H1 (cell line): ENCODE measurements around the gene MYH6.

Source experiments
- CBX5 ChIP-seq: fragments of 300-800, 300-1000 bp; sonication (generic); IDR thresholded peaks from 2 replicates; pipeline ENCODE4 v1.7.1; 2016; ENCODE audit warnings: antibody characterized with exemption, low read length, low read depth
- CHD1 ChIP-seq: IDR thresholded peaks from 2 replicates; pipeline ENCODE4 v1.6.1; 2012; ENCODE audit warnings: low read depth, low read length, improper control_type of control experiment
- E2F6 ChIP-seq: IDR thresholded peaks from 2 replicates; pipeline ENCODE4 v1.6.1; 2012; ENCODE audit warnings: inconsistent platforms
- EGR1 ChIP-seq: IDR thresholded peaks from 2 replicates; pipeline ENCODE4 v1.6.1; 2011; ENCODE audit warnings: low read depth, low read length, borderline replicate concordance
- EP300 ChIP-seq, 2 experiments: IDR thresholded peaks; 1 replicate in 1 of 2; 2 replicates in 1 of 2; pipeline ENCODE4 v1.6.1; 2011 to 2012; ENCODE audit warnings: low read depth in 2 of 2, low read length in 2 of 2, mild to moderate bottlenecking in 2 of 2, borderline replicate concordance in 1 of 2, inconsistent platforms in 1 of 2, moderate library complexity in 1 of 2
- EZH2 ChIP-seq: fragments of 200-600 bp; sonication (generic); IDR thresholded peaks from 2 replicates; pipeline ENCODE4 v1.7.1; 2012; ENCODE audit warnings: low read depth, mild to moderate bottlenecking, moderate library complexity, low read length, inconsistent platforms; ENCODE audit not compliant: severe bottlenecking
- KDM1A ChIP-seq: fragments of 200-600, 300-600 bp; sonication (generic); IDR thresholded peaks from 2 replicates; pipeline ENCODE4 v1.7.1; 2016; ENCODE audit warnings: mild to moderate bottlenecking, low read length, borderline replicate concordance
- POLR2AphosphoS5 ChIP-seq: IDR thresholded peaks from 2 replicates; pipeline ENCODE4 v1.6.1; 2011; ENCODE audit warnings: low read depth, low read length
- SIRT6 ChIP-seq: IDR thresholded peaks from one replicate; pipeline ENCODE4 v1.7.1; 2012; ENCODE audit warnings: low read length, inconsistent platforms
- SP4 ChIP-seq: IDR thresholded peaks from 2 replicates; pipeline ENCODE4 v1.6.1; 2012; ENCODE audit warnings: low read length, inconsistent platforms
- SRF ChIP-seq: IDR thresholded peaks from 2 replicates; pipeline ENCODE4 v1.6.1; 2011; ENCODE audit warnings: mild to moderate bottlenecking, low read depth, low read length, moderate library complexity
- ZNF274 ChIP-seq: IDR thresholded peaks from 2 replicates; pipeline ENCODE4 v1.7.0; 2012; ENCODE audit warnings: low read length, borderline replicate concordance; ENCODE audit errors: extremely low read depth
- TF ChIP-seq, protein P1 (sequence below), 3 experiments: IDR thresholded peaks; 1 replicate in 2 of 3; 2 replicates in 1 of 3; pipeline versions ENCODE4 v1.5.1 to v1.6.1; 2011; ENCODE audit warnings: low read length in 3 of 3, mild to moderate bottlenecking in 3 of 3, inconsistent platforms in 2 of 3, low read depth in 1 of 3, moderate library complexity in 1 of 3; ENCODE audit not compliant: insufficient read depth in 1 of 3; ENCODE audit errors: control extremely low read depth in 1 of 3
- TF ChIP-seq, protein P2 (sequence below): IDR thresholded peaks from 2 replicates; pipeline ENCODE4 v1.6.1; 2011; ENCODE audit warnings: low read depth, mild to moderate bottlenecking, low read length; ENCODE audit not compliant: insufficient read depth

DNA sequence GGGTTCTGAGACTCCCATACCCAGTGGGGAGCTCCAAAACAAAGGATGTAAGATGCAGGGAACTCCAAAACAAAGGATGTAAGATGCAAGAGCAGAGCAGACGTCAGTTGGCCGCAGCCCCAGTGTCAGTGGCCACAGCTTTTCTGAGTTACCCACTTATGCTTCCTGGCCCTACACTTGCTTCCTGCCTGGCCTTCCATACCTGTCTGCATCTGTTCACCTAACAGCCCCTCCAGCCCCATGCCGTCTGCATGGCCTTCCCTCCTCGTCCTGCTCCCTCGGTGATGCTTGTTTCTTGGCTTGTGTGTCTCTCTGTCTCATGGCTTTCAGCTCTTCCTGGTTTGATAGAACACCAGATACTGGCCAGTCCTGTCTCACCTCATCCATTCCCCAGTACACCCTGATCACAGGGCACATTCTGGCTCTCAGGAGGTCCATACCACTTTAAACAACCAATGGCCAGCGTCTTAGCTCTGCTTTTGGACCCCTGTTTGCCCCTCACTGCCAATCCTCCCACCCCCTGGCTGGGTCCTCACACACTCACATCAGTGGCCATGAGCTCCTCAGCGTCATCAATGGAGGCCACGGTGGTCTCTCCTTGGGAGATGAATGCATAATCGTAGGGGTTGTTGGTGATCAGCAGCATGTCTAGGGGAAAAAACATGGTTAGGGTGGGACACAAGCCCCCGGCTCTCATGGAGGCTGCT, 22.1 kb upstream of the MYH6 start:
- TF ChIP-seq SP4: no peak
- TF ChIP-seq E2F6: no peak
- no peak for TF ChIP-seq EP300 (IDR thresholded peaks at IDR 0.05; ENCODE audit: borderline replicate concordance in 1 of 2, low read depth in 2 of 2, low read length in 2 of 2)
- TF ChIP-seq, protein P1, sequence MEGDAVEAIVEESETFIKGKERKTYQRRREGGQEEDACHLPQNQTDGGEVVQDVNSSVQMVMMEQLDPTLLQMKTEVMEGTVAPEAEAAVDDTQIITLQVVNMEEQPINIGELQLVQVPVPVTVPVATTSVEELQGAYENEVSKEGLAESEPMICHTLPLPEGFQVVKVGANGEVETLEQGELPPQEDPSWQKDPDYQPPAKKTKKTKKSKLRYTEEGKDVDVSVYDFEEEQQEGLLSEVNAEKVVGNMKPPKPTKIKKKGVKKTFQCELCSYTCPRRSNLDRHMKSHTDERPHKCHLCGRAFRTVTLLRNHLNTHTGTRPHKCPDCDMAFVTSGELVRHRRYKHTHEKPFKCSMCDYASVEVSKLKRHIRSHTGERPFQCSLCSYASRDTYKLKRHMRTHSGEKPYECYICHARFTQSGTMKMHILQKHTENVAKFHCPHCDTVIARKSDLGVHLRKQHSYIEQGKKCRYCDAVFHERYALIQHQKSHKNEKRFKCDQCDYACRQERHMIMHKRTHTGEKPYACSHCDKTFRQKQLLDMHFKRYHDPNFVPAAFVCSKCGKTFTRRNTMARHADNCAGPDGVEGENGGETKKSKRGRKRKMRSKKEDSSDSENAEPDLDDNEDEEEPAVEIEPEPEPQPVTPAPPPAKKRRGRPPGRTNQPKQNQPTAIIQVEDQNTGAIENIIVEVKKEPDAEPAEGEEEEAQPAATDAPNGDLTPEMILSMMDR (IDR thresholded peaks at IDR 0.05; ENCODE audit: control extremely low read depth in 1 of 3, insufficient read depth in 1 of 3, low read depth in 1 of 3, low read length in 3 of 3): no peak
- no peak for TF ChIP-seq KDM1A
- no peak for TF ChIP-seq POLR2AphosphoS5
- no peak for TF ChIP-seq EZH2
- no peak for TF ChIP-seq SIRT6
- no peak for TF ChIP-seq ZNF274
- no peak for TF ChIP-seq EGR1
- TF ChIP-seq CBX5: no peak
- TF ChIP-seq SRF: no peak
- TF ChIP-seq, protein P2, sequence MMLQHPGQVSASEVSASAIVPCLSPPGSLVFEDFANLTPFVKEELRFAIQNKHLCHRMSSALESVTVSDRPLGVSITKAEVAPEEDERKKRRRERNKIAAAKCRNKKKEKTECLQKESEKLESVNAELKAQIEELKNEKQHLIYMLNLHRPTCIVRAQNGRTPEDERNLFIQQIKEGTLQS: no peak
- no peak for TF ChIP-seq CHD1
